K562 (cell line): ENCODE results near the gene GCGR. TPM values are rescaled to one million over a fixed set of nuclear protein-coding genes. Genes with fewer than 3 reads are reported as not detected.
A peak's percentile ranks its signal among the peaks of the same experiment; 100 is the strongest.

Experiments used
- ARNT ChIP-seq, 2 experiments: fragments of 450-650 bp; IDR thresholded peaks; 2 replicates each; pipeline ENCODE4 v1.6.1; 2016; ENCODE audit warnings: mild to moderate bottlenecking in 1 of 2
- CAMTA2 ChIP-seq: fragments of 250-450 bp; sonication (Bioruptor Pico); conservative IDR thresholded peaks from 2 replicates; pipeline ENCODE4 v1.5.1; 2022
- GTF2A2 ChIP-seq: IDR thresholded peaks from 2 replicates; pipeline ENCODE4 v1.6.1; 2016; ENCODE audit warnings: mild to moderate bottlenecking, missing genetic modification characterization, missing compliant biosample characterization
- NONO ChIP-seq, 2 experiments: fragments of 200-400 bp in 1 of 2; fragments of 450-650 bp in 1 of 2; formaldehyde crosslinking in 1 of 2; IDR thresholded peaks; 2 replicates each; pipeline ENCODE4 v1.6.1; 2017; ENCODE audit warnings: low read depth in 2 of 2, mild to moderate bottlenecking in 2 of 2, moderate library complexity in 2 of 2, low read length in 1 of 2
- PHF8 ChIP-seq: fragments of 200-600 bp; sonication (generic); IDR thresholded peaks from 2 replicates; pipeline ENCODE4 v1.6.1; 2012; ENCODE audit warnings: mixed run types, mild to moderate bottlenecking, inconsistent platforms, low read length, moderate library complexity, borderline replicate concordance
- TBP ChIP-seq: optimal IDR thresholded peaks from 2 replicates; pipeline ENCODE3; 2011; ENCODE audit warnings: low read depth, low read length, improper control_type of control experiment
- ZC3H8 ChIP-seq: fragments of 450-650 bp; IDR thresholded peaks from 2 replicates; pipeline ENCODE4 v1.6.1; 2017
- ZNF3 ChIP-seq: fragments of 250-450 bp; sonication (Bioruptor Pico); IDR thresholded peaks from 2 replicates; pipeline ENCODE4 v1.5.0; 2021; ENCODE audit warnings: mild to moderate bottlenecking, moderate library complexity
- ZNF764 ChIP-seq: fragments of 250-450 bp; sonication (Bioruptor Pico); IDR thresholded peaks from 2 replicates; pipeline ENCODE4 v1.4.0; 2020; ENCODE audit warnings: low read depth, mild to moderate bottlenecking, moderate library complexity
- polyA plus RNA-seq, 8 experiments: library from polyadenylated mRNA; depleted of rRNA in 4 of 8; stranded (reverse) in 5 of 8; unstranded in 3 of 8; fragments of >200 nt; fragmentation: Nextera tagmentation in 2 of 8; fragmentation: Illumina TruSeq in 1 of 8; extraction: Ambion mirVana in 2 of 8; extraction: Trizol in 1 of 8; gene quantifications; 2 replicates each; pipeline versions ENCODE4 v1.2.1 to v1.2.3, GENCODE V29; 2011 to 2014; ENCODE audit warnings: inconsistent platforms in 1 of 8, missing spikeins in 1 of 8
- total RNA-seq, 7 experiments: library from RNA; depleted of rRNA in 6 of 7; stranded (reverse); fragments of >200 nt in 6 of 7; fragmentation: Illumina TruSeq in 2 of 7; extraction: Trizol in 2 of 7; gene quantifications; 2 replicates each; pipeline versions ENCODE4 v1.2.1 to v1.2.3, GENCODE V29; 2011 to 2021; ENCODE audit warnings: low replicate concordance in 1 of 7
- TF ChIP-seq, protein P1 (sequence below): sonication (generic); formaldehyde crosslinking; IDR thresholded peaks from 2 replicates; pipeline ENCODE4 v1.8.1; 2023; ENCODE audit warnings: mild to moderate bottlenecking, missing genetic modification reagents
- TF ChIP-seq, protein P2 (sequence below): sonication (generic); formaldehyde crosslinking; IDR thresholded peaks from 2 replicates; pipeline ENCODE4 v1.8.1; 2023; ENCODE audit warnings: mild to moderate bottlenecking, missing genetic modification reagents

The GCGR gene
- total and polyA plus RNA-seq, 9 of the 15 experiments (the other 6 are each of a cell fraction or from before 2014, with no cell fraction given) = not detected

DNA sequence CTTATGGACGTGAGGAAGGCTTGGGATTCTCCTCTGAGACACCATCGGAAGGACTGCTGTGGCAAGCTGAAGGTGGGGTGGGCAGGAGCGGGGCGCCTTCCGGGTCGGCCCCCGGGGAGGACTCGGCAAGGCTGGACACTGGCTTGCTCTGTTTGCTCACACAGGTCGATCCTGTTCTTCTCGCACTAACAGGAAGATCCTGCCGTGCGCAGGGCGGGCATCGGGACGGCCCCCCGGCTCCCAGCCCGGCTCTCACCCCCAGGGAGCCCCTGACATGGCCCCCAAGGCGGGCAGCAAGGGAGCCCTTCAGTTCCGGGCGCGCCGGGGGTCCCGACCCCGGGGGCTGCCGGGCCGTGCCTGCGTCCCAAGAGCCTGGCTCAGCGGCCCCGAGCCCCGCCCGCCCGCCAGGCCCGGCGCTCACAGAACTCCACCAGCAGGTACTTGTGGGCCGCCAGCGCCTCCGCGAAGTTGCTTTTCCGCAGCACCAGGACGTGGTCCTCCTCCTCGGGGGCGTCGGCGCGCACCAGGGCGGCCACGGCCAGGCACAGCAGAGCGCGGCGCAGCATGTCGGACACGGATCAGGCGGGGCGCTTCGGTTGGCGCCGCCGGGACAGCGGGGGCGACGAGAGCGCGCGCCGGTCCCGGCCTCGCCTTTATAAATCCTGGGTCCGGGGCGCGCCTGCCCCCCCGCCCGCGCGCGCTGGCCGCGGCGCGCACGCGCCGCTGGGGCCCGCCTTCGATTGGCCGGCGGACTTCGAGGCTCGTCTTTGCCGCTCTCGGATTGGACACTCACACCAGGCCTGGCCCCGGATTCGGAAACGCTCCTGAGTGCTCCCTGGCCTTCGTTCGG lies 56.2 kb downstream of the GCGR start, which contains the start of gene P4HB (continued):
- peak; percentile 82 to 97 for TF ChIP-seq NONO (IDR thresholded peaks at IDR 0.05; ENCODE audit: low read depth in 2 of 2, low read length in 1 of 2)
- TF ChIP-seq, protein P1, sequence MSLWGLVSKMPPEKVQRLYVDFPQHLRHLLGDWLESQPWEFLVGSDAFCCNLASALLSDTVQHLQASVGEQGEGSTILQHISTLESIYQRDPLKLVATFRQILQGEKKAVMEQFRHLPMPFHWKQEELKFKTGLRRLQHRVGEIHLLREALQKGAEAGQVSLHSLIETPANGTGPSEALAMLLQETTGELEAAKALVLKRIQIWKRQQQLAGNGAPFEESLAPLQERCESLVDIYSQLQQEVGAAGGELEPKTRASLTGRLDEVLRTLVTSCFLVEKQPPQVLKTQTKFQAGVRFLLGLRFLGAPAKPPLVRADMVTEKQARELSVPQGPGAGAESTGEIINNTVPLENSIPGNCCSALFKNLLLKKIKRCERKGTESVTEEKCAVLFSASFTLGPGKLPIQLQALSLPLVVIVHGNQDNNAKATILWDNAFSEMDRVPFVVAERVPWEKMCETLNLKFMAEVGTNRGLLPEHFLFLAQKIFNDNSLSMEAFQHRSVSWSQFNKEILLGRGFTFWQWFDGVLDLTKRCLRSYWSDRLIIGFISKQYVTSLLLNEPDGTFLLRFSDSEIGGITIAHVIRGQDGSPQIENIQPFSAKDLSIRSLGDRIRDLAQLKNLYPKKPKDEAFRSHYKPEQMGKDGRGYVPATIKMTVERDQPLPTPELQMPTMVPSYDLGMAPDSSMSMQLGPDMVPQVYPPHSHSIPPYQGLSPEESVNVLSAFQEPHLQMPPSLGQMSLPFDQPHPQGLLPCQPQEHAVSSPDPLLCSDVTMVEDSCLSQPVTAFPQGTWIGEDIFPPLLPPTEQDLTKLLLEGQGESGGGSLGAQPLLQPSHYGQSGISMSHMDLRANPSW (CRISPR knock-in tag) = 0 out of 2 replicates have a peak, but pooled peaks have one; percentile 9
- no peak for TF ChIP-seq CAMTA2 (CRISPR knock-in tag)
- peak; percentile 93 for TF ChIP-seq TBP
- no peak for TF ChIP-seq ZNF764 (CRISPR knock-in tag)
- TF ChIP-seq ARNT (IDR thresholded peaks at IDR 0.05) = no peak
- TF ChIP-seq, protein P2, sequence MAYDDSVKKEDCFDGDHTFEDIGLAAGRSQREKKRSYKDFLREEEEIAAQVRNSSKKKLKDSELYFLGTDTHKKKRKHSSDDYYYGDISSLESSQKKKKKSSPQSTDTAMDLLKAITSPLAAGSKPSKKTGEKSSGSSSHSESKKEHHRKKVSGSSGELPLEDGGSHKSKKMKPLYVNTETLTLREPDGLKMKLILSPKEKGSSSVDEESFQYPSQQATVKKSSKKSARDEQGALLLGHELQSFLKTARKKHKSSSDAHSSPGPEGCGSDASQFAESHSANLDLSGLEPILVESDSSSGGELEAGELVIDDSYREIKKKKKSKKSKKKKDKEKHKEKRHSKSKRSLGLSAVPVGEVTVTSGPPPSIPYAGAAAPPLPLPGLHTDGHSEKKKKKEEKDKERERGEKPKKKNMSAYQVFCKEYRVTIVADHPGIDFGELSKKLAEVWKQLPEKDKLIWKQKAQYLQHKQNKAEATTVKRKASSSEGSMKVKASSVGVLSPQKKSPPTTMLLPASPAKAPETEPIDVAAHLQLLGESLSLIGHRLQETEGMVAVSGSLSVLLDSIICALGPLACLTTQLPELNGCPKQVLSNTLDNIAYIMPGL = peak; percentile 93
- TF ChIP-seq ZNF3 (CRISPR knock-in tag) = no peak
- no peak; the same call in 1 of the 2 replicates for TF ChIP-seq GTF2A2 (tag)
- TF ChIP-seq PHF8 = peak; percentile 77; the same call in 1 of the 2 replicates
- no peak for TF ChIP-seq ZC3H8
